ENCODE results near the gene AHI1. TPM values are rescaled to one million over a fixed set of nuclear protein-coding genes. Genes with fewer than 3 reads are reported as not detected.

The AHI1 gene
- total RNA-seq, 1 donor from 2014 or later, result 23.2 TPM

GRCh38 chr6:135520781-135521180 lies 23.2 kb upstream of the AHI1 start:
- H3K9me3 Mint-ChIP-seq, result peaks cover 15% of the 10 kb centered on the region
- TF ChIP-seq CTCF (conservative IDR thresholded peaks at IDR 0.05), result no peak
- no peak for DNase-seq (ENCODE audit: extremely low spot score, unreplicated experiment)
- no peaks in the 10 kb centered on the region for H3K4me1 Mint-ChIP-seq (ENCODE audit: unreplicated experiment)
- H3K4me3 Mint-ChIP-seq, result no peak overlapping the region
- no peaks in the 10 kb centered on the region for H3K27me3 Mint-ChIP-seq
- H3K36me3 Mint-ChIP-seq, result peaks cover 8% of the 10 kb centered on the region
- H3K27ac Mint-ChIP-seq, result no peak overlapping the region

GRCh38 chr6:135519348-135519747 lies 21.8 kb upstream of the AHI1 start:
- H3K9me3 Mint-ChIP-seq, result peaks cover 15% of the 10 kb centered on the region
- no peaks in the 10 kb centered on the region for H3K27me3 Mint-ChIP-seq
- no peak overlapping the region for H3K4me3 Mint-ChIP-seq
- TF ChIP-seq CTCF (conservative IDR thresholded peaks at IDR 0.05), result no peak
- peaks cover 8% of the 10 kb centered on the region for H3K36me3 Mint-ChIP-seq
- no peaks in the 10 kb centered on the region for H3K4me1 Mint-ChIP-seq (ENCODE audit: unreplicated experiment)
- H3K27ac Mint-ChIP-seq, result no peak overlapping the region
- no peak for DNase-seq (ENCODE audit: extremely low spot score, unreplicated experiment)

GRCh38 chr6:135517527-135517926 lies 20.0 kb upstream of the AHI1 start:
- Mint-ChIP-seq H3K4me3 (no peak overlapping the region), H3K9me3 (peaks cover 20% of the 10 kb centered on the region), H3K36me3 (peaks cover 8% of the 10 kb centered on the region), H3K27me3 (no peaks in the 10 kb centered on the region), H3K27ac (no peak overlapping the region), H3K4me1 (ENCODE audit: unreplicated experiment) (no peaks in the 10 kb centered on the region)
- no peak for TF ChIP-seq CTCF (conservative IDR thresholded peaks at IDR 0.05)
- no peak for DNase-seq (ENCODE audit: extremely low spot score, unreplicated experiment)

- Mint-ChIP-seq H3K4me1 (ENCODE audit: unreplicated experiment) (no peaks in the 10 kb centered on the region), H3K27ac (no peak overlapping the region), H3K36me3 (peaks cover 8% of the 10 kb centered on the region), H3K4me3 (no peak overlapping the region), H3K27me3 (no peaks in the 10 kb centered on the region), H3K9me3 (peaks cover 20% of the 10 kb centered on the region)
- no peak for TF ChIP-seq CTCF (conservative IDR thresholded peaks at IDR 0.05)
- DNase-seq (ENCODE audit: extremely low spot score, unreplicated experiment), result no peak
Observed at GRCh38 chr6:135514706-135515105, 17.2 kb upstream of the AHI1 start.

- peaks cover 13% of the 10 kb centered on the region for H3K4me1 Mint-ChIP-seq (ENCODE audit: unreplicated experiment)
- no peak overlapping the region for H3K27ac Mint-ChIP-seq
- no peaks in the 10 kb centered on the region for H3K36me3 Mint-ChIP-seq
- no peak overlapping the region for H3K4me3 Mint-ChIP-seq
- H3K9me3 Mint-ChIP-seq, result no peaks in the 10 kb centered on the region
- TF ChIP-seq CTCF (conservative IDR thresholded peaks at IDR 0.05), result peak; percentile 69
- H3K27me3 Mint-ChIP-seq, result no peaks in the 10 kb centered on the region
- no peak for DNase-seq (ENCODE audit: extremely low spot score, unreplicated experiment)
Observed at GRCh38 chr6:135506270-135506997, 8.9 kb upstream of the AHI1 start.
